DOHH2 (cell line): ENCODE results near the gene CREB5.

Source experiments
- H3F3A ChIP-seq: fragments of 200-600 bp; sonication (generic), shearing (Covaris generic); 2 replicates; pipeline ENCODE4 v1.6.0; 2016; ENCODE audit warnings: antibody characterized with exemption, mild to moderate bottlenecking; ENCODE audit not compliant: control insufficient read depth, insufficient read depth
- H3K27ac ChIP-seq: fragments of 200-600 bp; sonication (generic); 2 replicates; pipeline ENCODE4 v1.5.1; 2014; ENCODE audit warnings: low read depth, mild to moderate bottlenecking, low read length, moderate library complexity
- H3K27me3 ChIP-seq: fragments of 200-600 bp; sonication (generic); 2 replicates; pipeline ENCODE4 v1.6.1; 2014; ENCODE audit warnings: mild to moderate bottlenecking, low read length, mixed read lengths; ENCODE audit not compliant: control insufficient read depth
- H3K36me3 ChIP-seq: fragments of 200-600 bp; sonication (generic); 2 replicates; pipeline ENCODE4 v1.6.1; 2014; ENCODE audit warnings: mild to moderate bottlenecking, low read length, moderate library complexity, mixed read lengths; ENCODE audit not compliant: control insufficient read depth
- H3K4me1 ChIP-seq: fragments of 200-600 bp; sonication (generic); 2 replicates; pipeline ENCODE4 v1.6.1; 2014; ENCODE audit warnings: mild to moderate bottlenecking, low read length, mixed read lengths; ENCODE audit not compliant: control insufficient read depth
- H3K4me2 ChIP-seq: fragments of 200-600 bp; sonication (generic); 2 replicates; pipeline ENCODE4 v1.6.0; 2014; ENCODE audit warnings: mild to moderate bottlenecking, low read length, moderate library complexity
- H3K4me3 ChIP-seq: fragments of 200-600 bp; sonication (generic); 2 replicates; pipeline ENCODE4 v1.5.1; 2014; ENCODE audit warnings: mild to moderate bottlenecking, low read length, mixed read lengths
- H3K79me2 ChIP-seq: fragments of 200-600 bp; sonication (generic); 2 replicates; pipeline ENCODE4 v1.6.1; 2014; ENCODE audit warnings: mild to moderate bottlenecking, low read length, mixed read lengths; ENCODE audit not compliant: control insufficient read depth
- H3K9me2 ChIP-seq: fragments of 200-600 bp; sonication (generic); replicated peaks from 2 replicates; pipeline ENCODE4 v1.6.1; 2014; ENCODE audit warnings: mild to moderate bottlenecking, low read length, mixed read lengths; ENCODE audit not compliant: control insufficient read depth
- H3K9me3 ChIP-seq: fragments of 200-600 bp; sonication (generic); 2 replicates; pipeline ENCODE4 v1.6.1; 2014; ENCODE audit warnings: antibody characterized with exemption, low read length, mixed read lengths; ENCODE audit not compliant: control insufficient read depth, insufficient read depth
- H4K20me1 ChIP-seq: fragments of 200-600 bp; sonication (generic); 2 replicates; pipeline ENCODE4 v1.6.0; 2014; ENCODE audit warnings: low read depth, mild to moderate bottlenecking, antibody characterized with exemption, low read length, moderate library complexity; ENCODE audit not compliant: control insufficient read depth, insufficient read depth
- EZH2phosphoT487 ChIP-seq: fragments of 200-600 bp; sonication (generic); IDR thresholded peaks from 2 replicates; pipeline ENCODE4 v1.6.1; 2017; ENCODE audit warnings: borderline replicate concordance, mild to moderate bottlenecking, antibody characterized with exemption, low read length, moderate library complexity, mixed read lengths
- TF ChIP-seq, protein P1 (sequence below): fragments of 200-600 bp; sonication (generic); IDR thresholded peaks from one replicate; pipeline ENCODE4 v1.5.1; 2014; ENCODE audit warnings: antibody characterized with exemption, mild to moderate bottlenecking, low read depth, low read length; ENCODE audit not compliant: poor library complexity, severe bottlenecking

The CREB5 gene

DNA sequence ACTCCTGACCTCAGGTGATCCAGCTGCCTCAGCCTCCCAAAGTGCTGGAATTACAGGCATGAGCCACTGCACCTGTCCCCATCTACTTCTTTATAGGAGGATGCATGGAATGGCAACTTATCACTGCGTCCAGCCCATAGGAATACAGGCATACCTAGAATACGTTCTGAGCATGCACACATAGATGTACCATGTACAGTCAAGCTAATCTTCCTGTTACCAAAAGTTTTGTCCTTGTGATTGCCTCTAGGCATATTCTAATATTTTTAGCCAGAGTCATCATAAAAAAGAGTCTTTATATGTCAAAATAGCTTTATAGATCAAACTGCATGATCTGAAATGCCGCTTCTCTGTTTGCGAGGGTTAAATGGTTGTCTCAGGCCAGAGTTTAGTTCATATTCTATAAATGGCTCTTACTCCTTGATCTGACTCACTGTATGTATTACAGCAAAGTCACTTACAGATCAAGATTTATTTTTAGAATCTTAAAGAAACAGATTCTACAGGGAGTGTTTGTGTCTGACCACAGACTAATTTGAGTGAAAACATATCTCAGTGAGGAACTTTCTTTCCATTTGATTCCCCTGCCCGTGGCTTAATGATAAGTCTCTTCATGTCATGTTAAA, 210.9 kb downstream of the CREB5 start:
- Histone ChIP-seq H3K4me1 (peaks cover 13% of the 10 kb centered on the region), H3K9me2 (no peaks in the 10 kb centered on the region), H3K4me3 (no peak overlapping the region), H3K79me2 (no peaks in the 10 kb centered on the region; the same call in 1 of the 2 replicates), H3K27ac (no peak overlapping the region), H3K27me3 (no peaks in the 10 kb centered on the region), H3K36me3 (no peaks in the 10 kb centered on the region), H3F3A (no peaks in the 10 kb centered on the region), H3K4me2 (peak overlapping the region; percentile 3; the same call in 1 of the 2 replicates), H4K20me1 (no peaks in the 10 kb centered on the region), H3K9me3 (no peaks in the 10 kb centered on the region)
- no peak for TF ChIP-seq EZH2phosphoT487
- TF ChIP-seq, protein P1, sequence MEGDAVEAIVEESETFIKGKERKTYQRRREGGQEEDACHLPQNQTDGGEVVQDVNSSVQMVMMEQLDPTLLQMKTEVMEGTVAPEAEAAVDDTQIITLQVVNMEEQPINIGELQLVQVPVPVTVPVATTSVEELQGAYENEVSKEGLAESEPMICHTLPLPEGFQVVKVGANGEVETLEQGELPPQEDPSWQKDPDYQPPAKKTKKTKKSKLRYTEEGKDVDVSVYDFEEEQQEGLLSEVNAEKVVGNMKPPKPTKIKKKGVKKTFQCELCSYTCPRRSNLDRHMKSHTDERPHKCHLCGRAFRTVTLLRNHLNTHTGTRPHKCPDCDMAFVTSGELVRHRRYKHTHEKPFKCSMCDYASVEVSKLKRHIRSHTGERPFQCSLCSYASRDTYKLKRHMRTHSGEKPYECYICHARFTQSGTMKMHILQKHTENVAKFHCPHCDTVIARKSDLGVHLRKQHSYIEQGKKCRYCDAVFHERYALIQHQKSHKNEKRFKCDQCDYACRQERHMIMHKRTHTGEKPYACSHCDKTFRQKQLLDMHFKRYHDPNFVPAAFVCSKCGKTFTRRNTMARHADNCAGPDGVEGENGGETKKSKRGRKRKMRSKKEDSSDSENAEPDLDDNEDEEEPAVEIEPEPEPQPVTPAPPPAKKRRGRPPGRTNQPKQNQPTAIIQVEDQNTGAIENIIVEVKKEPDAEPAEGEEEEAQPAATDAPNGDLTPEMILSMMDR: no peak

DNA sequence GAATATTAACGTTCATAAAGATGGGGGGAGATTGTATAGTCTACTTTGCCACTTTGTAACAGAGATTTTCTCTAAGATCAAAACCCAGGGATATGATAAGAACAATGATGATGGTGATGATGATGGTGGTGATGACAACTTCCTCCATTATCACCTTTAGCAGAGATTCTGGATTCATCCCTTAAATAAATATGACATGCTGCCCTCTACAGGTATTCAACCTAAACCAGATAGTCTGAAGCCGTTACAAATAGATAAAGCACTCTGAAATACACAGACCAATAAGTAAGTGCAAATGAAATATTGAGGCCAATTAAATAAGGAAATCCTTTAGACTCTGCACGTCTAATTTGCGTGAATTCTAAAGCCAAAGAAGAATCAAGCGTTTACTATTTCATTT, 211.5 kb downstream of the CREB5 start:
- Histone ChIP-seq H3K27ac (no peak overlapping the region), H3F3A (no peaks in the 10 kb centered on the region), H4K20me1 (no peaks in the 10 kb centered on the region), H3K9me2 (no peaks in the 10 kb centered on the region), H3K9me3 (no peaks in the 10 kb centered on the region), H3K4me2 (peak overlapping the region; percentile 3; the same call in 1 of the 2 replicates), H3K4me3 (no peak overlapping the region), H3K36me3 (no peaks in the 10 kb centered on the region), H3K4me1 (peaks cover 13% of the 10 kb centered on the region), H3K27me3 (no peaks in the 10 kb centered on the region), H3K79me2 (no peaks in the 10 kb centered on the region; the same call in 1 of the 2 replicates)
- TF ChIP-seq, protein P1: peak; percentile 80
- no peak for TF ChIP-seq EZH2phosphoT487

DNA sequence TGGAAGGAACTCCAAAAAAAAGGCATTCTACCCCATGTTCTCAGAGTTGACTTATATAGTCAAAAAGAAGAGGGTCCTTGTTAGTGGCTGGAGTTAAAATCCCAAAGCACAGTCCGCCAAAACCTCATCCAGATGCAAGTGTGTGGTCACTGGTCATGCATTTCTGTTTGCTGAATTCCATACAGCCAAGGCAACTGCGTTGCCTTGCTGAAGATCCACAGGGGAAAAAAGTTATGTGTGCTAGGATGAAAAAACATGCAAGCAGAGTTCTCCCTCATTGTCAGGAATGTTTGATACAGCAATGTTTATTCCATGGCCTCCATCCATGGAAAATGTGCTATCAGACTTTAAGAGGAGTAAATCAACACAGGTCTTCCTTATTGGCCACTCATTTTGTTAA, 213.1 kb downstream of the CREB5 start:
- Histone ChIP-seq H4K20me1 (no peaks in the 10 kb centered on the region), H3K9me2 (no peaks in the 10 kb centered on the region), H3K4me2 (no peak overlapping the region), H3K27me3 (no peaks in the 10 kb centered on the region), H3K4me1 (peaks cover 13% of the 10 kb centered on the region), H3K36me3 (no peaks in the 10 kb centered on the region), H3K9me3 (no peaks in the 10 kb centered on the region), H3K4me3 (no peak overlapping the region), H3K27ac (no peak overlapping the region), H3F3A (no peaks in the 10 kb centered on the region), H3K79me2 (no peaks in the 10 kb centered on the region; the same call in 1 of the 2 replicates)
- TF ChIP-seq, protein P1: no peak
- no peak for TF ChIP-seq EZH2phosphoT487
